ENCODE data around the gene ABCG5. TPM values are rescaled to one million over a fixed set of nuclear protein-coding genes. Genes with fewer than 3 reads are reported as not detected.

ABCG5 gene
- total RNA-seq, 1 experiment from 2014 or later, result not detected

GRCh38 chr2:43810452-43810851 is 28.2 kb downstream of the ABCG5 start:
- DNase-seq (ENCODE audit: low read depth), result no peak

- DNase-seq (ENCODE audit: low read depth), result no peak
Measured at GRCh38 chr2:43806719-43807031, 32.0 kb downstream of the ABCG5 start.

- no peak for DNase-seq (ENCODE audit: low read depth)
Measured at GRCh38 chr2:43803113-43803512, 35.5 kb downstream of the ABCG5 start.

DNA sequence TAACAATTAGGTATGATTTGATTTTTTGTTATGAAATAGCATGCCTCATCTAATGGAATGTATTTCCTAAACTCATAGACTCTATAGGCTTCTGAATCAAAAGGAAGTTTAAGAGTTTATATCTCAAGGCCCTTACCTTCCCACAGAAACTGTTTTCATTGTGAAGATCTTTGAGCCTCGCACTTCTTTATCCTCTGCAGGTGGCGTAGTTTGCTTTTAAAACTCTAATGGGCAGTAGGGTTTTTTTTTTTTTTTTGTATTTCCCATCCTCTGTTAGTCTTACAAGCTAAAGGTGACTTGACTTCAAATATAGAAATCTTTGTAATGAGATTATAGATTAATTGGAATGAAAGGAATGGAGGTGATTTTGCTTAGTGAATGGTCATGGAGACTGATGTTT is 36.5 kb downstream of the ABCG5 start:
- DNase-seq (ENCODE audit: low read depth), result no peak

GRCh38 chr2:43800894-43801293 is 37.7 kb downstream of the ABCG5 start:
- no peak for DNase-seq (ENCODE audit: low read depth)

DNA sequence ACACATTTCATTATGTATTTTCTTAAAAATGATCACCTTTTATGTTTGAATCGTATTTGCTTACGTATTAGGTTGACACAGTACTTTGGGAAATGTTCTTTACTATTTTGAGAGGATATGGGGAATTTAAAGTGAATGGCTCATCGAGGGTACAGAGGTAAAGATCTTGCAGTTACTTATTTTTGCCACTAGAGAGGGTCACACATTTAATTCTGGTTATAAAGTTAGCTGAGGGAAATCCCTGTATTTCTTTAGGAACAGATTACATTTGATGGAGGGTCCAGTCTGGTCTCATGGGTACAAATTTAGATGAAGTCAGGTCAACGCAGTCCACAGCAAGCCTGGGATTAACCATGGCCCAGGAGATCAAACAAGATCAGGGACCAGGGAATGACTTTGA is 40.3 kb downstream of the ABCG5 start:
- no peak for DNase-seq (ENCODE audit: low read depth)

DNA sequence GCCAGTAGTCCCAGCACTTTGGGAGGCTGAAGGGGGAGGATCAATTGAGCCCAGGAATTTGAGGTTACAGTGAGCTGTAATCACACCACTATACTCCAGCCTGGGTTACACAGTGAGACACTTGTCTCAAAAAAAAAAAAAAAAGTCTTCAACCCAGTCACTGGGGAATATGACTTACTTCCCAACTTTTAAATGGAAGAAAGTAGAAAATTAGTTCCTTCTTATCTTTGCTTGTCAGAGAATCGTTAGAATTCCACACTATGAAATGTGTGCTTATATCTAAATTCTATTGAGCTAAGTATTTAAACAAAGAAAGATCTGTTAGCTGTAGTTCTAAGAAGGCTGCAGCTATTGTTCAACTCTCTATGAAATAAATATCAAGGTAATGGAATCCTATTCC is 42.4 kb downstream of the ABCG5 start:
- DNase-seq (ENCODE audit: low read depth), result no peak

DNA sequence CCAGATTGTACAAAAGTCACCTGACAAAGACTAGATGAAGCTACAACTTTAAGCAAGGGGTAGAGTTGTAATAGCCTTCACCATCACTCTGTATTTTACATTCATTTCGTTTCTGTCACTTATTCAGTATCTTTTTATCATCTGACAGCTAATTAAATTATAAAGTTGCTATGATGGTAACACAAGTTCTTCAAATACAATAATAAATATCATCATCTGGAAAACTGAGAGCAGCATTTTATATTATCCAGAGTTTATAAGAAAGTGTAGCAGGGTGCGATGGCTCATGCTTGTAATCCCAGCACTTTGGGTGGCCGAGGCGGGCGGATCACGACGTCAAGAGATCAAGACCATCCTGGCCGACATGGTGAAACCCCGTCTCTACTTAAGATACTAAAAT is 43.7 kb downstream of the ABCG5 start:
- no peak for DNase-seq (ENCODE audit: low read depth)

GRCh38 chr2:43792653-43793052 is 46.0 kb downstream of the ABCG5 start:
- DNase-seq (ENCODE audit: low read depth), result peak; percentile 1

DNA sequence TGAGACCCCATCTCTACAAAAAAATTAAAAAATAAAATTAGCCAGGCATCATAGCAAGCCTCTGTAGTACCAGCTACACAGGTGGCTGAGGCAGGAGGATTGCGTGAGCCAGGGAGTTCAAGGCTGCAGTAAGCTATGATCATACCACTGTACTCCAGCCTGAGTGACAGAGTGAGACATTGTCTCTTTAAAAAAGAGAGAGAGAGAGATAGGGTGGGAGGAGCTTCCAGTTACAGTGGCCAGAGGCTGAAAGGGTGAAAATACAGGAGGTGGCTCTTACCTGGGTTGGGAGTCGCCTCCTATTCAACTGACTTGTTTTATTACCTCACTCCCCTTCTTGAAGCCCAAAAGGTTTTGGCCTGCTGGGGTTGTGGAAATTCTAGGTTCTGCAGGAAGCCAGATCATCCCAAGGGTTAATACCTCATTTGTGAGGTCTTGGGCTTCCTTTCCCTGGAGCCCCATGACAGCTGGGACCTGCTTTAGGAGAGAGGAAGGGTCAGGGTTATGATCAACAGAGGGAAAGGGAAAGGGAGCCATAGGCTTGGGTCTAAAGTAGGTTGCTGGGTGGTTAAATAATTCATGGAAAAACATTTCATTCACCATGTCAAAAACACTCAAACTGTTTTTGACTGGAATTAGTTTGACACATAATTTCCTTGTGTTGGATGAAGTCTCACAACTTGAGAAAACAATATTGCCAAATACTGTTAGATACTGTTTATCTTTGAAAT is 47.4 kb downstream of the ABCG5 start:
- DNase-seq (ENCODE audit: low read depth), result no peak

DNA sequence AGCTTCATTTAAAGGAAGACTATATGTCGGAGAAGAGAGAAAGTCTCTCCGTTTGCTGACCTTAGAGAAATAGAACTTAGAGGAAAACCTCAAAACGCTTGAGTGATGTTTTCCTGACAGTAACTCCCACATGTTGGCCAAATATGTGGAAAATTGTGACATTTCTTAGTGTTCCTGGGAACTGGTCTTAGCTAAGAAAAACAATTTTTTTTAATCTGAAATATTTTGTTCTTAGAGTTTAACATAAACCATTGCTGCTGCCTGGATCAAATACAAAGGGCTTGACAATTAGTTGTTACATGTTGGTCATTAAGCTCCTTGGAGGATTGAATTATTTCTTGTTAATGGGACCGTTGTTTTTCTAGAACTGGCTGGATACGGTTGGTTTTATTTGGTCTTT is 48.5 kb downstream of the ABCG5 start:
- DNase-seq (ENCODE audit: low read depth), result no peak

DNA sequence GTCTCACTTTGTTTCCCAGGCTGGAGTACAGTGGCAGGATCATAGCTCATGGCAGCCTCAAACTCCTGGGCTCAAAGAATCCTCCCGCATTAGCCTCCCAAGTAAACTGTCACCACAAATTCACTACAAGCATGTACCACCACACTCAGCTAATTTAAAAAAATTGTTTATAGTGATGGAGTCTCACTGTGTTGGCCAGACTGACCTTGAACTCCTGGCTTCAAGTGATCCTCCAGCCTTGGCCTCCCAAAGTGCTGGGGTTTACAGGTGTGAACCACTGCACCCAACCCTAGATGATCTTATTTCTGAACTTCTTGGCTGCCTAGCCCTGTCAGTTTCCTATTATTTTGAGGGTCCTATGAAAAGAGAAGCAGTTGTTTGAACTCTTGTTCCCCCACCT is 50.0 kb downstream of the ABCG5 start:
- no peak for DNase-seq (ENCODE audit: low read depth)

DNA sequence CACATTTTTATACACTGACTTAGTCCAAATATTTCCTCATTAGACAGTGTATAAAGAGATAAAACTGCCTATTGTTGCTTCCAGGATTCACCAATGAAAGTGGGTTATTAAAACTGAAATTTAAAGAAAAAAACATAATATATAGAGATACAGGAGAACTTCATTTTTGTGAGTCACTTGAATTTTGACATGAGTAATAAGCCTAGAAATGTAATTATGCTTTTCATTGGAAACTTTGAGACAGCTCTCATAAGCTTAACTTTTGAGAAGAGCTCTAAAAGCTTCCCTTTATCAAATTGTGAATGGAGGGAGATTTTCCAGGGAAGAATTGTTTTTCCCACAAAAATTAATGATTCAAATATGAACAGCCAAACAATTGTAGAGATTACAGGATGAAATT is 50.7 kb downstream of the ABCG5 start:
- DNase-seq (ENCODE audit: low read depth), result no peak

DNA sequence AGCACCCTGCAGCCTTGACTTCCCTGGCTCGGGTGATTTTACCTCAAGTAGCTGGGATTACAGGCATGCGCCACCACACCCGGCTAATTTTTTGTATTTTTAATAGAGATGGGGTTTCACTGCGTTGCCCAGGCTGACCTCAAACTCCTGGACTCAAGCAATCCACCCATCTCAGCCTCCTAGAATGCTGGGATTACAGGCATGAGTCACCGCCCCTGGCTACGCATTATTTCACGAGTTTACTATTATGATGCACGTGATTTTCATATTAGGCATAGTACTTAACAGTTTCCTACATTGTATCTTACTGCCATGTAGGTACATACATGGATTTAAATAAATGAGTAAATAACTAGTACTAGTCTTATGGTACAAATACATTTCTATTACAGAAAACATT is 60.4 kb downstream of the ABCG5 start:
- no peak for DNase-seq (ENCODE audit: low read depth)

- DNase-seq (ENCODE audit: low read depth), result no peak
Measured at GRCh38 chr2:43777306-43777926, 61.2 kb downstream of the ABCG5 start.

- no peak for DNase-seq (ENCODE audit: low read depth)
Measured at GRCh38 chr2:43776324-43776723, 62.3 kb downstream of the ABCG5 start.

GRCh38 chr2:43774617-43775016 is 64.0 kb downstream of the ABCG5 start:
- DNase-seq (ENCODE audit: low read depth), result no peak

- DNase-seq (ENCODE audit: low read depth), result peak; percentile 92
Measured at GRCh38 chr2:43773876-43774613, 64.6 kb downstream of the ABCG5 start, which contains the start of gene DYNC2LI1. DYNC2LI1 (plus strand) TSS chr2:43774039; CDS start chr2:43774139, 100 bp downstream.

- DNase-seq (ENCODE audit: low read depth), result no peak
Measured at GRCh38 chr2:43766006-43766405, 72.6 kb downstream of the ABCG5 start.

- DNase-seq (ENCODE audit: low read depth), result no peak
Measured at GRCh38 chr2:43764086-43764705, 74.4 kb downstream of the ABCG5 start.

DNA sequence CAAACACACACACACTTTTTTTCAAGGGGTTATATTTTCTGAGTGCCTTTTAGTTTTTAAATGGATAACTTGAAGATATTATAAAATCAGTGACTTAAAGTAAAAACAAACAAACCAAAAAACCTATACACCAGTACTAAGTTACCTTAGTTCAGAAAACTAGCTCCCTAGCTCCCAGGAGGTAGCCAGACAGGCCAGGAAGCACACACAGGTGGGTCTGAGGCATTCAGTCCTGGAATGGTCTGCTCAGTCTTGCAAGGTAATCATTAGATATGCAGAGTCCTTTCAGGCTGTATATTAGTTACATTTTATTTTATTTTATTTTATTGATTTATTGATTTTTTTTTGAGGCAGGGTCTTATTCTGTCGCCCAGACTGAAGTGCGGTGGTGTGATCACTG is 75.5 kb downstream of the ABCG5 start:
- no peak for DNase-seq (ENCODE audit: low read depth)
